T-helper 2 cell (primary cell): Measurements from ENCODE around the gene LRRC27.

Source experiments
- DNase-seq, 5 experiments: peaks; one replicate each; pipeline versions ENCODE4 v3.0.0 to v3.0.0-alpha.2; 2012 to 2022

LRRC27 gene

GRCh38 chr10:132339276-132339675, 7.3 kb downstream of the LRRC27 start:
- DNase-seq: no peak

- DNase-seq: no peak
These were observed 9.0 kb downstream of the LRRC27 start for GRCh38 chr10:132341017-132341416.

DNA sequence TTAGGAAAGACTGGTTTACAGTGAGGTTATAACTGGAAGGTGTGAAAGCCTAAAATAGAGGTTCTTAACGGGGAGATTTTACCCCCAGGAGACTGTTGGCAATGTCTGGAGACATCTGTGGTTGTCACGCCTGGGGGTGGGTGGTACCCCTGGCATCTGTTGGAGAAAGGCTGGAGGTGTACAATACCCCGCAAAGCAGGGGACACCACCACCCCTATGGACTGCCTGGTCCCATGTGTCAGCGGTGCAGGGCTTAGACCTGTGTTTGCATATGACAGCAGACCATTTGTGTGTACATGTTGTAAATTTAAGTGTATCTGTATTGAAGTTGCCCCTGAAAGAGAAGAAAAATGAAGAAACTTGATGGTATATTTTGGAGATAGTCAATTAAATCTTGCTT, 9.8 kb downstream of the LRRC27 start:
- no peak for DNase-seq

DNA sequence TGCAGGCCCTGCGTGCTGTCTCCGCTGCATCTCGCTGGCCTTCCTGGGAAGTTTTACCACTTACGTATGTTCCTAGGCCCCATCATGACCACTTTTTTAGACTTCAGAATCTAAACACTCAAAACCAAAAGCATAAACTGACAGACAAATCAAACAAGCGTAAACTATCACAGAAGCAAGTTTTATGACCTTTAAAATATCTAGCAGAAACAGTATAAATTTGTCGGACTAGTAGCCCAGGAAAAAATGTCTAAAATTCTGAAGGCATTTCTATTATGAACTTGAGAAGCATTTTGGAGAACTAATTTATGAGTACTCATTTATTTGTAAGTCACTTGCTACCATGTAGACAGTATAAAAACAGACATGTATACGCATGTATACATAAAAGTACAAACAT, 10.6 kb downstream of the LRRC27 start:
- DNase-seq: no peak

DNA sequence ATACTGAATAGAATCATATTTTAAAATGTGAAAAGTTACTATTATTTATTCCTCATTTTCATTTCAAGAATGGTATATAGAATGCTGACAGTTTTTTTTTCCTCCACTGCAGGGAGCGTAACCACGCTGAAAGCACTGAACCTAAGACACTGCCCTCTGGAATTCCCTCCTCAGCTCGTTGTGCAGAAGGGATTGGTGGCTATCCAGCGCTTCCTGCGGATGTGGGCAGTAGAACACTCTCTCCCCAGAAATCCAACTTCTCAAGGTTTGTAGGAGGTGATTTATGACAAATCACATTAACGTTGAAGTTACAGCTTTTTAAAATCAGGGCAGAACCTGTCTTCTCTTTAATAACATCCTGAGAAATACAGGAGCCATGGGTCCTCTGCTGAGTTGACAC, 12.4 kb downstream of the LRRC27 start:
- no peak for DNase-seq

DNA sequence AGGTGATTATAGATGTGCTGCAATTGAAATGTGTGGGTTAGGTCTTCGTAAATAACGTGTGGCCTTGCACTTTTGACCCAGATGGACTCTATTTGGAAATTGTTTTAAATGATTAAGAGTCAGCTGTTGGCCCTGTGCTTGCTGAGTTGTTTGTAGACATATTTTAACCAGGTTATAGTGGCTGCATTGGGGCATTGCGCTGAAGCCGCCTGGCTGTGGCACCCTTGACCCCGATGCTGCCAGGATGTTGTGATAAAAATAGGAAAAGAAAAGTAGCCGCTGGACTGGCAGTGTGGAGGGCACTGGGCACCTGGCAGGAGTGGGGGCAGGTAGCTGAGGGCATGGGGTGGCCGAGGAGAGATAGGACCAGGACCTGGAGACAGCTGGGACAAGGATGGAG, 13.4 kb downstream of the LRRC27 start:
- DNase-seq: no peak

GRCh38 chr10:132346806-132347205, 14.8 kb downstream of the LRRC27 start:
- DNase-seq: no peak

- DNase-seq: no peak
These were observed 15.4 kb downstream of the LRRC27 start for GRCh38 chr10:132347211-132347930.

GRCh38 chr10:132347931-132348267, 15.9 kb downstream of the LRRC27 start:
- no peak for DNase-seq

DNA sequence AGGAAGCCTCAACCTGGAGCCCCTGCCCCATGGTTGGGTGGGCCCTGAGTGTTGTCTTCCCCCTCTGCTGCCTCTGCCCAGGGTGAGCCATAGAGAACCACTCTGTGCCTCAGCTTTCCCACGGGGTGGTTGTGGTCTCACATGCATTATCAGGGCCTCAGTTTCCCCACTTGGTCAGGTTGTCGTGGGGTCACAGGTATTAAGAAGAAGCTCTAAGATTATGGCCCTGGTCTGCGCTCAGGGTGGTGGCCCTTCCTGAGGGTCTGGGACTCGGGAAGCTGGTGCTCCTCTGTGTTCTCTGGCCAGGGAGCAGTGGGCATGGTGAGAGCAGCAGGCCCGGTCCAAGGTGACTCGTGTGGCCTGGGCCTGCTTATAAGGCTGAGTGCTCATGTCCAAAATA, 17.8 kb downstream of the LRRC27 start:
- no peak for DNase-seq

- DNase-seq: no peak
These were observed 18.4 kb downstream of the LRRC27 start for GRCh38 chr10:132350391-132350790.

- DNase-seq: no peak
These were observed 19.0 kb downstream of the LRRC27 start for GRCh38 chr10:132350946-132351345.

GRCh38 chr10:132351611-132352010, 19.6 kb downstream of the LRRC27 start:
- no peak for DNase-seq

DNA sequence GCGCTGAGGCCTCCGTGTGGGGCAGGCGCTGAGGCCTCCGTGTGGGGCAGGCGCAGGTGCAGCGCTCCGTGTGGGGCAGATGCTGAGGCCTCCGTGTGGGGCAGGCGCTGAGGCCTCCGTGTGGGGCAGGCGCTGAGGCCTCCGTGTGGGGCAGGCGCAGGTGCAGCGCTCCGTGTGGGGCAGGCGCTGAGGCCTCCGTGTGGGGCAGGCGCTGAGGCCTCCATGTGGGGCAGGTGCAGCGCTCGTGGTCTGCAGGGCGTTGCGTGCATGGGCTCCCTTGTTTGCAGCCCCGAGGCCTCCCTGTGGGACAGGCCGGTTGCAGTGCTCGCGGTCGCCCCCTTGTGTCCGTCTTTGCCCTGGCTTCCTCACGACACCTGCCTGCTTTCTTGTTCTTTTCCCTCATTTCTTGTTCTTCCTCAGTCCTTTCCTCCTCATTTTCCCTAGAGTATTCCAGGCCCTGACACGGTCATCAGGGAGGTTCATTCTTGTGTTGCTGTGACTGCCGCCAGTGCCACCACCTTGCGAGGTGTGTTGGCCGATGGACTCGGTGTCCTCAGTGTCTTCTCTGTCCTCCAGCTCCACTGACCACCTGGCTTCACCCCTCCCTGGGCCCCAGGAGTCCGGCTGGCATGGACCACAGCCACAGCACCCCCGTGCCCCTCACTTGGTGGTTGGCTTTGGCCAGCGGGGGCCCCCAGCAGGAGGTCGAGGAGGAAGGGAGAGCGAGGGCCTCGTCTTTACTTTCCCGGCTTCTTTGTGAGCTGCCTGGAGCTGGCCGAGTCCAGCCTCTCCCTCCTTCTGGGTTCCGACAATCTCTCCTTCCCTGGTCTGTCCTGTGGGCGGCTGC, 20.7 kb downstream of the LRRC27 start:
- peak; percentile 40 to 65 (median 58) for DNase-seq

- DNase-seq: no peak
These were observed 21.7 kb downstream of the LRRC27 start for GRCh38 chr10:132353456-132354355.

- DNase-seq: no peak
These were observed 22.5 kb downstream of the LRRC27 start for GRCh38 chr10:132354356-132355094.

- no peak for DNase-seq
These were observed 23.3 kb downstream of the LRRC27 start for GRCh38 chr10:132355297-132355696.

DNA sequence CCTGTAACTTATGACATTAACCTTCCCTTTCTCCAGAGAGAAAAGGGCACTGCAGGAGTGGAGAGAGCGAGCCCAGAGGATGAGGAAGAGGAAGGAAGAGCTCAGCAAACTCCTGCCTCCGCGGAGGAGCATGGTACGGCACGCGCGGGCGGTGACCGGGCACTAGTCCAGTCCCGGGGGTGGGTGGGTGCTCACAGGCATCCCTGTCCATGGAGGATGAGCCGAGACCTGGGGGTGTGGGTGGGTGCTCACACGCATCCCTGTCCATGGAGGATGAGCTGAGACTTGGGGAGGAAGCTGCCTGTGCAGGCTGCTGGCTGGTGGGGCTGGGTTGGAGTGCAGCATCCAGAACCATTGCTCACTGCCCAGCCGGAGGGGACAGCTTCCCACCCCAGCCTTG, 23.8 kb downstream of the LRRC27 start:
- DNase-seq: no peak

DNA sequence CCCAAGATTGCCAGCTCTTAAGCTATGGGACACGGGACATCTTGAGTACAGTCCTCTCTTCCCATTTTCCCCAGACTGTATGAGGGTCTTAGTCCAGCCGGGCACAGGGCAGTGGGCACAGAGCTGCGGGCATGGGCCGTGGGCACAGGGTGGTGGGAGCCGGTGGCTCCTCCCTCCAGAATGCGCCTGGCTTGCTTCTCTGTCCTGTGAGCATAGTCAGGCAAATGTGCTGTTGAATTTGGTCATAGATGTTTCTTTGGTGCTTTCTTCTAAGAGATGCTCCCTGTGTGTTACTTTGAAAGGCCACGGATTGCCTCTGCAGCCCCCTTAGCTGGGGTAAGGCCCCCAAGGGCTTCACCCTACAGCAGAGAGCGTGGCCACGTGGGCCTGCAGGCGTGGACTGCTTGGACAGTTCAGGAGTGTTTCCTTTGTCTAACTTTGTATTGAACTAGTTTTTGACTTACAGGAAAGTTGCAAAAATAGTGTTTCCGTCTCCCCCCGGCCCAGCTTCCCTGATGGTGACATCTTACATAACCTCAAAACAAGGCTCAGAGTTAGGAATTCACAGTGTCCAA, 24.7 kb downstream of the LRRC27 start:
- DNase-seq: no peak

DNA sequence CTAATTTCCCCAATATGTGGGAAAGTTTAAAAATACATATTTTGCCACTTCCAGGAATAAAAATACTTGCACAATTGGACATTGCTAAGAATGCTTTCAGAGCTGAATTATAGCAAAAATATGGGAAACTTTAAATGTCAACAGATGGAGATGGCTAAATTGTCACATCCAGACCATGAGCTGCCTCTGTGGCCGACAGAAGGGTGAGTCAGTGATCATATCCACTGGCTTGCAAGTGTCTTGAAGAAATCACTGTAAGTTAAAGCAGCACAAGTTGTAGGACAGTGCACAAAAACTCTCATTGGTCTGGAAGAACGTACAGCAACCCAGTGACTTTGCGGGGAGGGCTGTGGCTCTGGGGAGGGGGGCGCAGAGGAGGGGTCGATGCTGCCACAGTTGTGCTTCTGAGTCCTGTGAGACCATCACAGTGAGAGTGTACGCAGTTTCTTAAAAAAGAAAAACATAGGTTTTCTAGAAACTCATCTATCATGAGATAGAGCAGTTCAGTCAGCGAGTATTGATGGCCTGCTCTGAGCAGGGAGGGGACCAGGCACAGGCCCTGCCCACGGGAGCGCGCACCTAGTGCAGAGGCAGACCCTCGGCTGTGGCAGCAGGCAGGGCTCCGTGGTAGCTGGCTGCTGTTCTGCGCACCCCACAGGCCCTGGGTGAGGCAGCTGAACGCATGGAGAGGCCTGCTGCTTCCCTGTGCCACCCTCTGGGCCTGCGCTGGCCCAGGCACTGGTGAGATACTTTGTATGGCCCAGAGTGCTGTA, 25.5 kb downstream of the LRRC27 start:
- DNase-seq: no peak

GRCh38 chr10:132359305-132360040, 27.5 kb downstream of the LRRC27 start:
- no peak for DNase-seq
